ENCODE data around the gene MRPL32. TPM values are rescaled to one million over a fixed set of nuclear protein-coding genes. Genes with fewer than 3 reads are reported as not detected.

MRPL32 gene
- total RNA-seq, 4 donors from 2014 or later = 30.2 to 58.8 (median 34.5) TPM

- Histone ChIP-seq H3K9me3 (no peaks in the 10 kb centered on the region), H3K4me3 (no peak overlapping the region), H3K4me1 (peaks cover 0 to 34% (median 13%) of the 10 kb centered on the region in 4 donors), H3K27ac (peak overlapping the region in 2 of 4 donors; percentile 55 to 63), H3K27me3 (no peaks in the 10 kb centered on the region), H3K36me3 (peaks cover 0 to 41% (median 4%) of the 10 kb centered on the region in 3 donors)
- TF ChIP-seq POLR2A (IDR thresholded peaks at IDR 0.05) (no peak), EP300 (IDR thresholded peaks at IDR 0.05) (no peak)
- TF ChIP-seq, protein P1, sequence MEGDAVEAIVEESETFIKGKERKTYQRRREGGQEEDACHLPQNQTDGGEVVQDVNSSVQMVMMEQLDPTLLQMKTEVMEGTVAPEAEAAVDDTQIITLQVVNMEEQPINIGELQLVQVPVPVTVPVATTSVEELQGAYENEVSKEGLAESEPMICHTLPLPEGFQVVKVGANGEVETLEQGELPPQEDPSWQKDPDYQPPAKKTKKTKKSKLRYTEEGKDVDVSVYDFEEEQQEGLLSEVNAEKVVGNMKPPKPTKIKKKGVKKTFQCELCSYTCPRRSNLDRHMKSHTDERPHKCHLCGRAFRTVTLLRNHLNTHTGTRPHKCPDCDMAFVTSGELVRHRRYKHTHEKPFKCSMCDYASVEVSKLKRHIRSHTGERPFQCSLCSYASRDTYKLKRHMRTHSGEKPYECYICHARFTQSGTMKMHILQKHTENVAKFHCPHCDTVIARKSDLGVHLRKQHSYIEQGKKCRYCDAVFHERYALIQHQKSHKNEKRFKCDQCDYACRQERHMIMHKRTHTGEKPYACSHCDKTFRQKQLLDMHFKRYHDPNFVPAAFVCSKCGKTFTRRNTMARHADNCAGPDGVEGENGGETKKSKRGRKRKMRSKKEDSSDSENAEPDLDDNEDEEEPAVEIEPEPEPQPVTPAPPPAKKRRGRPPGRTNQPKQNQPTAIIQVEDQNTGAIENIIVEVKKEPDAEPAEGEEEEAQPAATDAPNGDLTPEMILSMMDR (IDR thresholded peaks at IDR 0.05) = no peak
- DNase-seq (ENCODE audit: low spot score in 2 of 2) = no peak
- WGBS, 2 donors = 51 to 65% methylated on average over 4 to 5 of the region's 5 CpGs
These were observed 17.6 kb upstream of the MRPL32 start for GRCh38 chr7:42914421-42915045.

DNA sequence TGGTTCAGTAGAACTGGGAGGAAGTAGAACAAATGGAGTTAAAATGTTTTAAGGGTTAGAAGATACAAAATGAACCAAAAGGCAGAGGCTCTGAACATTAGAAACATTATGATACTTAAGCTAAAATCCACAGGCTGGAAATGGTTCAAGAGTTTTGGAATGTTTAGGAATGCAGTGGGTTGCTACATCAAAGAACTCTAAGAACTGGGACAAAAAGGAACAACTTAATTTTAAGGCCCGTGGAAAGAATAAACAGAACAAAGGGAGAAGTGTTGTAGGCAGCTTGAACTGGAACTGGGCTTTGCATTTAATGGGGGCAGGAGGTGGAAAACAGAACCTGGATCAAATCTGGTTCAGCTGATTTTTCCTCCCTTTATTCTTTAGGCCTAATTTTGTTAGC lies 16.8 kb upstream of the MRPL32 start:
- H3K9me3 ChIP-seq = no peaks in the 10 kb centered on the region
- WGBS, 2 donors = 13 to 22% methylated on average over 1 of the region's 1 CpG
- TF ChIP-seq, protein P1 (IDR thresholded peaks at IDR 0.05) = no peak
- TF ChIP-seq POLR2A (IDR thresholded peaks at IDR 0.05) = no peak
- TF ChIP-seq EP300 (IDR thresholded peaks at IDR 0.05) = no peak
- DNase-seq (ENCODE audit: low spot score in 2 of 2) = no peak
- peaks cover 0 to 50% (median 11%) of the 10 kb centered on the region in 3 donors for H3K36me3 ChIP-seq
- H3K27ac ChIP-seq = peak overlapping the region in 2 of 4 donors; percentile 55 to 63
- H3K27me3 ChIP-seq = no peaks in the 10 kb centered on the region
- no peak overlapping the region for H3K4me3 ChIP-seq
- H3K4me1 ChIP-seq = peaks cover 0 to 30% (median 12%) of the 10 kb centered on the region in 4 donors

GRCh38 chr7:42922017-42922753 lies 10.0 kb upstream of the MRPL32 start:
- H3K27me3 ChIP-seq = no peaks in the 10 kb centered on the region
- H3K4me3 ChIP-seq = no peak overlapping the region
- TF ChIP-seq, protein P1 (IDR thresholded peaks at IDR 0.05) = no peak
- TF ChIP-seq EP300 (IDR thresholded peaks at IDR 0.05) = no peak
- TF ChIP-seq POLR2A (IDR thresholded peaks at IDR 0.05) = no peak
- no peak overlapping the region for H3K27ac ChIP-seq
- DNase-seq (ENCODE audit: low spot score in 2 of 2) = no peak
- peaks cover 0 to 97% (median 38%) of the 10 kb centered on the region in 3 donors for H3K36me3 ChIP-seq
- 87 to 91% methylated on average over 3 of the region's 3 CpGs for WGBS, 2 donors
- H3K4me1 ChIP-seq = peaks cover 0 to 3% (median 0%) of the 10 kb centered on the region in 4 donors
- no peaks in the 10 kb centered on the region for H3K9me3 ChIP-seq

DNA sequence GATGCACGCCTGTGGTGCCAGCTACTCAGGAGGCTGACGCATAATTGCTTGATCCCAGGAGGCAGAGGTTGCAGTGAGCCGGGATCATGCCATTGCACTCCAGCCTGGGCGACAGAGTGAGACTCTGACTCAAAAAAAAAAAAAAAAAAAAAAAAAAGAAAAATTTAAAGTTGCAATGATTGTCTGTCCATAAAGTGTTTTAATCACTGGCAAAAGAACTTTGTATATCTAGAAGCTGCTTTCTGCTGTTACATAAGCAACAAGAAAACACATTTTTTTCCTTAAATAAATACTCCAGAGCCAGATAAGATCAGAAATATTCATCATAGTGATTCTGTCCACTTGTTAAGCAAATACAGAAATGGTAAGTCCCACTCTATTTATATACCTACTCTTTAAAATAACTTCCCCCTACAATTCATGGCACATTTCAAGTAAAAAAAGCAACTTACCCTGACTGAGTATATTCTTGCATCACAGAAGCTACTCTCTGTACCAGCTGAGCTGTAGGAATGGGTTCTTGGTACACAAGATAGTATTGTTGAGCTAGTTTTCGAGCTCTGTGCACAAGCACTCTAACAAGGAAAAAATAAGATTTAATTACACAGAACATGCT lies 7.8 kb upstream of the MRPL32 start:
- no peak for TF ChIP-seq EP300 (IDR thresholded peaks at IDR 0.05)
- TF ChIP-seq POLR2A (IDR thresholded peaks at IDR 0.05) = no peak
- TF ChIP-seq, protein P1 (IDR thresholded peaks at IDR 0.05) = no peak
- H3K4me1 ChIP-seq = peaks cover 0 to 25% (median 9%) of the 10 kb centered on the region in 4 donors
- no peak overlapping the region for H3K4me3 ChIP-seq
- no peak for DNase-seq (ENCODE audit: low spot score in 2 of 2)
- no peaks in the 10 kb centered on the region for H3K27me3 ChIP-seq
- H3K36me3 ChIP-seq = peaks cover 0 to 81% (median 36%) of the 10 kb centered on the region in 3 donors
- no peak overlapping the region for H3K27ac ChIP-seq
- no peaks in the 10 kb centered on the region for H3K9me3 ChIP-seq
- 82 to 90% methylated on average over 5 of the region's 5 CpGs for WGBS, 2 donors
